Prostate gland (tissue), 2 donors: ENCODE measurements around the gene ZNF581. TPM values are rescaled to one million over a fixed set of nuclear protein-coding genes. Genes with fewer than 3 reads are reported as not detected.

Source experiments
- DNase-seq: peaks from one replicate; pipeline ENCODE4 v3.0.0-alpha.2; 2019; ENCODE audit warnings: low spot score
- H3K27ac ChIP-seq, 2 donors: fragments of 200-600 bp; sonication (generic); 2 replicates each; pipeline ENCODE4 v1.5.1; 2017 to 2019
- H3K27me3 ChIP-seq: fragments of 200-600 bp; sonication (generic); replicated peaks from 2 replicates; pipeline ENCODE4 v1.5.1; 2019; ENCODE audit not compliant: insufficient read depth
- H3K36me3 ChIP-seq, 2 donors: fragments of 200-600 bp; sonication (generic); 1 replicate in 1 of 2; 2 replicates in 1 of 2; pipeline versions ENCODE4 v1.5.1 to v1.8.1; 2017 to 2019
- H3K4me1 ChIP-seq: fragments of 200-600 bp; sonication (generic); replicated peaks from 2 replicates; pipeline ENCODE4 v1.5.1; 2019
- H3K4me3 ChIP-seq, 2 donors: fragments of 200-600 bp; sonication (generic); 2 replicates each; pipeline ENCODE4 v1.5.1; 2017 to 2019
- H3K9me3 ChIP-seq: fragments of 200-600 bp; sonication (generic); 2 replicates; pipeline ENCODE4 v1.5.1; 2017
- CTCF ChIP-seq, 4 experiments: fragments of 200-600 bp in 2 of 4; fragments of 450-650 bp in 2 of 4; sonication (generic) in 2 of 4; IDR thresholded peaks; 1 replicate in 3 of 4; 2 replicates in 1 of 4; pipeline ENCODE4 v1.5.1; 2016 to 2019; ENCODE audit warnings: antibody characterized with exemption in 4 of 4, mild to moderate bottlenecking in 2 of 4, moderate library complexity in 2 of 4
- POLR2A ChIP-seq: fragments of 450-650 bp; IDR thresholded peaks from one replicate; pipeline ENCODE4 v1.6.1; 2016; ENCODE audit warnings: antibody characterized with exemption, mild to moderate bottlenecking
- POLR2AphosphoS5 ChIP-seq: sonication (generic); formaldehyde crosslinking; IDR thresholded peaks from one replicate; pipeline ENCODE4 v1.6.1; 2017; ENCODE audit warnings: antibody characterized with exemption
- WGBS: methylation state at CpG from one replicate; pipeline ENCODE4 v1.1.5; 2018; 5-methylcytosine and 5-hydroxymethylcytosine counted together
- intact Hi-C: fragments of 100-400 bp; cut with DNase I; formaldehyde crosslinking; loops from one replicate; pipeline ENCODE4 v1.14.2; 2022
- total RNA-seq, 2 donors: library from RNA; depleted of rRNA; stranded (reverse); fragments of >200 nt; gene quantifications; one replicate each; pipeline ENCODE4 v1.1.0, GENCODE V29; 2016

ZNF581 gene
- total RNA-seq, 2 donors from 2014 or later = 19.7 to 20.6 TPM

GRCh38 chr19:55691561-55692481 lies 48.4 kb downstream of the ZNF581 start:
- no peak for DNase-seq
- H3K36me3 ChIP-seq = peaks cover 2 to 61% of the 10 kb centered on the region in 2 donors
- H3K4me1 ChIP-seq = no peaks in the 10 kb centered on the region
- H3K4me3 ChIP-seq = no peak overlapping the region
- TF ChIP-seq POLR2AphosphoS5 (no peak), CTCF (IDR thresholded peaks at IDR 0.05) (no peak), POLR2A (no peak)
- WGBS = 93% methylated on average over 31 of the region's 31 CpGs
- intact Hi-C loops = no loop called here
- no peaks in the 10 kb centered on the region for H3K27me3 ChIP-seq
- H3K27ac ChIP-seq = no peak overlapping the region
- no peaks in the 10 kb centered on the region for H3K9me3 ChIP-seq

GRCh38 chr19:55692681-55693081 lies 49.2 kb downstream of the ZNF581 start:
- intact Hi-C loops = no loop called here
- 88% methylated on average over 19 of the region's 19 CpGs for WGBS
- no peaks in the 10 kb centered on the region for H3K4me1 ChIP-seq
- peaks cover 2 to 61% of the 10 kb centered on the region in 2 donors for H3K36me3 ChIP-seq
- H3K27ac ChIP-seq = no peak overlapping the region
- no peak for DNase-seq
- no peak overlapping the region for H3K4me3 ChIP-seq
- no peaks in the 10 kb centered on the region for H3K27me3 ChIP-seq
- TF ChIP-seq POLR2AphosphoS5 (no peak), POLR2A (no peak), CTCF (IDR thresholded peaks at IDR 0.05) (no peak)
- H3K9me3 ChIP-seq = no peaks in the 10 kb centered on the region

GRCh38 chr19:55693336-55693974 lies 50.0 kb downstream of the ZNF581 start:
- 95% methylated on average over 20 of the region's 20 CpGs for WGBS
- H3K36me3 ChIP-seq = peaks cover 2 to 61% of the 10 kb centered on the region in 2 donors
- no peaks in the 10 kb centered on the region for H3K4me1 ChIP-seq
- H3K9me3 ChIP-seq = no peaks in the 10 kb centered on the region
- no peak for DNase-seq
- no peaks in the 10 kb centered on the region for H3K27me3 ChIP-seq
- no peak overlapping the region for H3K27ac ChIP-seq
- intact Hi-C loops = no loop called here
- no peak for TF ChIP-seq CTCF (IDR thresholded peaks at IDR 0.05)
- no peak for TF ChIP-seq POLR2A
- no peak for TF ChIP-seq POLR2AphosphoS5
- H3K4me3 ChIP-seq = no peak overlapping the region

GRCh38 chr19:55694241-55694655 lies 50.8 kb downstream of the ZNF581 start:
- Histone ChIP-seq H3K36me3 (peaks cover 2 to 55% of the 10 kb centered on the region in 2 donors), H3K27me3 (no peaks in the 10 kb centered on the region), H3K4me1 (no peaks in the 10 kb centered on the region), H3K9me3 (no peaks in the 10 kb centered on the region), H3K4me3 (no peak overlapping the region), H3K27ac (no peak overlapping the region)
- no peak for DNase-seq
- WGBS = 85% methylated on average over 15 of the region's 15 CpGs
- TF ChIP-seq POLR2A = no peak
- intact Hi-C loops = no loop called here

- no peak for DNase-seq
- no peaks in the 10 kb centered on the region for H3K9me3 ChIP-seq
- TF ChIP-seq POLR2AphosphoS5 = no peak
- no peak for TF ChIP-seq POLR2A
- no peak for TF ChIP-seq CTCF (IDR thresholded peaks at IDR 0.05)
- intact Hi-C loops = no loop called here
- no peaks in the 10 kb centered on the region for H3K27me3 ChIP-seq
- H3K4me1 ChIP-seq = no peaks in the 10 kb centered on the region
- H3K4me3 ChIP-seq = no peak overlapping the region
- 93% methylated on average over 37 of the region's 37 CpGs for WGBS
- peaks cover 2 to 53% of the 10 kb centered on the region in 2 donors for H3K36me3 ChIP-seq
- no peak overlapping the region for H3K27ac ChIP-seq
Measured at GRCh38 chr19:55694656-55695491, 51.4 kb downstream of the ZNF581 start.
